ELR (cell line): Measurements from ENCODE around the gene TTC39A.

Source experiments
- DNase-seq: peaks from one replicate; pipeline ENCODE4 v3.0.0-alpha.2; 2015; ENCODE audit warnings: low read depth

The TTC39A gene

DNA sequence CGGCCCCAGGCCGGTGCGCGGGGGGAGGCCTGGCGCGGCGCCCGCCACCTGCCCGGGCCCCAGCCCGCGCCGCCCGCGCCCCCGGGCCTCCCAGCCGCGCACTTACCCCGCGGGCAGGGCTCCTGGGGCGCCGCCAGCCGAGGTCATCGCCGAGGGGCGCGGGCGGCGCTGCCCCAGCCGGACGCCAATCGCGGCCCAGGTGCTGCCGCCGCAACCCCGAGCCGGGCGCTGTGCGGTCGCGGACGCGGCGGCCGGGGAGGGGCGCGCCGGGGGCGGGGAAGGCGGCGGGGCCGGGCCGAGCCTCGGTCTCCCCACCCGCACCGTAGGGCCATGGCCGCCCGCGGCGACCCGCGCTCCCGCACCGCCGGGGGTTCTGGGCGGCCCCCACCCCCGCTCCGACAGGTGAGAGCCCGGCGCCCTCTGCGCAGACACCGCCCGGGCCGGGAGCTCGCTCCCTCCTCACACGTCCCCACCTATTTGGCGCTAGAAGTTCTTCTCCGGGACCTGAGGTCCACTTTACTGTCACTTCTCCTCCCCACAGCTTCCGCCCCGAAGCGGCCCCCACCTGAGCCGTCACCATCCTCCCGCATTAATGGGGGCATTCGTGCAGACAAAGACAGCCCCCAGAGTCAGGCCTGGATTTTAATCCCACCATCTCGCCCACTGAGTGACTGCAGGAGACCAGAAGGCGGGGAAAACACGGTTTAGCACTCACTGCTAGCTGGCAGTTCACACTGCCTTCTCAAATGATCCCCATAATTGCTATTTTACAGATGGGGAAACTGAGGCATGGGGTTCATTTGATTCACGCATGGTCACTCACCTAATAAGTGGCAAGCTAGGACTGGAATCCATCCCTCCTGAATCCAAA, at the start of gene TTC39A:
Gene TTC39A (minus strand): TSS at position 232 of the 871 bp plus-strand sequence. CDS start 85 bp downstream, at position 147.
- DNase-seq, result no peak

DNA sequence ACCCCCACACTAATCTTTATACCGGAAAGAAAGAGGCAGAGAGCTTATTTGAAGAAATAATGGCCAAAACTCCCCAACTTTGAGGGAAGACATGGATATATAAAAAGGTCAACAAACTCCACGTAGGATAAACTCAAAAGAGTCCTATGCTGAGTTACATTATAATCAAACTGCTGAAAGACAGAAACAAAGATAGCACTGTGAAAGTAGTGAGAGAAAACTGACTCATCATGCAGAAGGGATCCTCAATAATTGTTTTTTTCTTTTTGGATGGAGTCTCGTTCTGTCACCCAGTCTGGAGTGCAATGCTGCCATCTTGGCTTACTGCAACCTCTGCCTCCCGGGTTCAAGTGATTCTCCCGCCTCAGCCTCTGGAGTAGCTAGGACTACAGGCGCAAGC, 48.5 kb upstream of the TTC39A start:
- DNase-seq, result no peak

DNA sequence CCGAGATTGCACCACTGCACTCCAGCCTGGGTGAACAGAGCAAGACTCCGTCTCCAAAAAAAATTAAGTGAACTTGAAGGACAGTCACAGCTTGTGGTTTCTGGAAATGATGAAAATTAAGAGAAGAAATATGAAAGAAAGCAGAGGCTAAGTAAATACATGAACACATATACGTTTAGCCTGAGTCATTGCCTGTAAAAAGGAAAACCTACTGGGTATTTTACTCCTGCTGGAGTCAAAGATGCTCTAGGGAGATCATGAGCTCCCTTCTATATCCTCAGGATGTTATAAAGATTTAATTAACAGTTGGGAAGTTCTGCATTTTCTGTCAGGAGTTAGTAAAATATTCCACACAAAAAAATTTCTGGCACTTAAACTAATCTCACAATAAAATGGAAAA, 43.5 kb upstream of the TTC39A start:
- DNase-seq, result no peak

DNA sequence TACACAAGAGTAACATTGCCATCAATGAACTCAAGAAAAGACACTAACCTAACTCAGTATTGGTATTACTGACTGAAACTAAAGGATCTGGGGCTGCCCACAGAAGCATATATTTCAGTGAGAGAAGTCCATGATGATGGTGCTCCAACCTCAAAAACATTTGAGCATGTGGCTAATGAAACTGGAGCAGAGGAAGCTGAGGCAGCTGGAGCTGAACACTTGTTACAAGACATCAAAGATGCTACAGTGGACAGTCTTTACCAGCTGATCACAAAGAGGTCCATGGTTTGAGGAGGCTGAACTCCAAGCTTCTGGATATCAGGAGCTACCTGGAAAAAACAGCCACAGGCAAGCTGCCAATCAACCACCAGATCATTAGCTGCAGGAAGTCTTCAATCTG, 42.2 kb upstream of the TTC39A start:
- DNase-seq, result no peak

DNA sequence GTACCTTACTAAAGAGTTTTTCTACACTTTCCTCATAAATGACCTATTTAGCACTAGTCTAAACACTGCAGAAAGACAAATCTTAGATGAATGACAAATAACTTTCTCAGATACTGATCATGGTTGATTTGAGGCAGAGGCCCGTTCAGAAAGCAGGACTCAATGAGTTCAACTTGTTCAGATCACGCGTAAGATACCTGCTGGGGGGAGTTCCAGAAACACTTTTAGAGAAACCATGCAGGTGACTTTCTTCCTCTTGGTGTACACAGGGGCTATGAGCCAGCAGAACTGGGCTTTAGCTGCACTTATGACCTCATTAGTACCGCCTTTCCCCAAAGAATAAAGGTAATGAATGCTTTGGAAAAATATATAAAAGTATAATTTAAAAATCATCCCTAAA, 38.8 kb upstream of the TTC39A start:
- no peak for DNase-seq

DNA sequence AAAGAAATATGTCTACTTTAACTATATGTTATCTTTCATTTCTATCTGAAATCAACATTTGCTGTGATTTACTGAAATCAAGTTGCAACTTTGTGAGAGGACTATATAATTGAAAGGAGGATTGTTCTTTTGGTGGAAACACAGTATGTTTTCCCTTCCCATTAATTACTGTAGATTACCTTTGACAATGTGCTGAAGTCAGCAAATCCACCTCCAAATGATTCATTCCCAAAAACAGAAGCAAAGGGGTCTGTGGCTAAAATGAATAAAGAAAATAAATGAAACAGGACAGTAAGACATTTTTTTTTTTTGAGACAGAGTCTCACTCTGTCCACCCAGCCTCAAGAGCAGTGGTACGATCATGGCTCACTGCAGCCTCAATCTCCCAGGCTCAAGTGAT, 35.4 kb upstream of the TTC39A start:
- DNase-seq, result no peak

DNA sequence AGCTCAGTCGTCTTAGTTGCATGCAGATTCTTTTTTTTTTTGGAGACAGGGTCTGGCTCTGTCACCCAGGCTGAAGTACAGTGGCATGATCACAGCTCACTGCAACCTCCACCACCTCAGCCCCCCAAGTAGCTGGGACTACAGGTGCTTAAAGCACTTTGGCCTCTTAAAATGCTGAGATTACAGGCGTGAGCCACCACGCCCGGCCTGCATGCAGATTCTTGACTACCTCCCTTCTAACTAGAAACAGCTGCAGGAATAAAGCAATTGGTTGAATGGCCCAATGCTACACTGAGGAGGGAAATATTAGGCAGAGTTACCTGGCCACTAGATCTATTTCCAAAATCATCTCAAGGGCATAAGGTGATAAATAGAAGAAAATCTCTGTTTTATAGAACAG, 29.5 kb upstream of the TTC39A start:
- DNase-seq, result no peak

DNA sequence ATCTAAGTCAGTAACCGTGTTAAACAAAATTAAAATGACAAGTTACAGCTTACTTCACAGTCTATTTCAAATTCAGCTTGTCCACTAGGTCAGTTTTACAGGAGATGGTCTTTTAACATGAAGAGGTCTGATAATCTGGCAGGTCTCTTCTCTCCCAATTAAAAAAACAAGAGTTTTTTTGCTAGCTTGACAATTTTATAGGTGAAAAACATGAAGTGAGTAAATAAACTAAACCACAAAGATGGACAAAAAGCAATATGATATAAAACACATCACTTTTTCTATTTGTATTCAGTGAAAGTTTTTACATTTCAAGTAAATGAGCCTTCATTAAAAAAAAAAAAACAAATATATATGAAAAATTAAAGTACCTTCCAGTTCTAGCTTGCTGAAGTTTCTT, 25.0 kb upstream of the TTC39A start:
- DNase-seq, result no peak

DNA sequence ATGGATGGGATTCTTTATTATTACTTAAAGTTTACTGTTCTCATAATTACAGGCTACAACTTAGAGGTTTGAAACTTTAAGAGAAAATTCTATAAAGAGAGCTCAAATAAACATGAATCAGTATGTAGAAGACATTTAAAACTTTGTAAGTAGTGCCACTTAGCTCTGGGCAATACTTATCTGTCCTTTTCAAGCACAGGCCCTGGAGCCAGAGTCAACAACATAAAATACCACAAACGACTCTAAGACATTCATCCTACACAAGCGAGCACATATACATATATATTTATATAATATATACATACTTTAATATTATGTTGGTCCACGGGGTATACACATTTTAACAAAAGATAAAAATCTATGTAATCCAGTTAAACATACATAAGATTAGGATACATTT, 24.1 kb upstream of the TTC39A start:
- no peak for DNase-seq

DNA sequence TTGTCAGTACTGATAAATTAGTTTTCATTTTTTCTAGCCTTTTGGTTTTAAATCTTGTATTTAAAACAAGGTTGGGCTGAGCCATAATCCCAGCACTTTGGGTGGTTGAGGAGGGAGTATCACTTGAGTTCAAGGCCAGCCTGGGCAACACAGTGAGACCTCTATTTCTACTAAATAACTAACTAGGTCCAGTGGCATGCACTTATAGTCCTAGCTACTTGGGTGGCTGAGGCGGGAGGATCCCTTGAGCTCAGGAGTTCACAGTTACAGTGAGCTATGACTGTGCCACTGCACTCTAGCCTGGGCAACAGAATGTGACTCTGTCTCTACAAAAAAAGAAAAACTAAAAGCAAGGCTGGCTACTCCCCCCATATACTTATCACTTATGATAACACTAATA, 21.5 kb upstream of the TTC39A start:
- no peak for DNase-seq

DNA sequence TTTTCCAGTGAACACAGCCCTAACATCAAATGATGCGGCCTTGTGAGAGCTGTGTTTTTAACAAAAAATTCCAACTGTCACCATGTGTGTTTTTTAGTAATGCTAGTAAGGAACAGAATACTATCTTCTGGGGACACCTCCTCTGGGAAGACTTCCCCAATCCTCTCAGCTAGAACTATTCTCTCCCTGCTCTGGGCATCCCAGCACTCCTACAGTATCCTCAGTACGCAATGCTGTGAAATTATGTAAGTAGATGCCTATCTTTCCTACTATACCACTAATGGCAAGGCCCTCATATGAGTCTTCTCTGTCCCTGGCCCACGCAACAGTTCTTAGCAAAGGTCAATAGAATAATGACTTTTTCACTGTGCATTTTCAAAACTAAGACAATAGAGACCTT, 19.5 kb upstream of the TTC39A start:
- DNase-seq, result no peak

DNA sequence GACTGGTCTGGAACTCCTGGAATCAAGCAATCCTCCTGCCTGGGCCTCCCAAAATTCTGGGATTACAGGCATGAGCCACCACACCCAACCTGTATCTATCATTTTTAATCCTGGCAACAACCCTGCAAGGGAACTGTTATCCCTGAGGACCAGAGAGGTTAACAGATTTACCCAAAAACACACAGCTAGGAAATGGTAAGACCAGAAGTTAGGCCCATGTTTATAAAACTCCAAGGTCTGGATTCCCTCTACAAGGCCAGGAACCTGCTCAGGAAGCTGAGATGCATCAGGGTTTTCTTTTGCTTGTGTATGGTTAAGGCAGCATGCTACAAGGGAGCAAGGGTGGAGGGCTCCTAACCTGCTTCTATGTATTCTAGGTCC, 17.8 kb upstream of the TTC39A start:
- no peak for DNase-seq

DNA sequence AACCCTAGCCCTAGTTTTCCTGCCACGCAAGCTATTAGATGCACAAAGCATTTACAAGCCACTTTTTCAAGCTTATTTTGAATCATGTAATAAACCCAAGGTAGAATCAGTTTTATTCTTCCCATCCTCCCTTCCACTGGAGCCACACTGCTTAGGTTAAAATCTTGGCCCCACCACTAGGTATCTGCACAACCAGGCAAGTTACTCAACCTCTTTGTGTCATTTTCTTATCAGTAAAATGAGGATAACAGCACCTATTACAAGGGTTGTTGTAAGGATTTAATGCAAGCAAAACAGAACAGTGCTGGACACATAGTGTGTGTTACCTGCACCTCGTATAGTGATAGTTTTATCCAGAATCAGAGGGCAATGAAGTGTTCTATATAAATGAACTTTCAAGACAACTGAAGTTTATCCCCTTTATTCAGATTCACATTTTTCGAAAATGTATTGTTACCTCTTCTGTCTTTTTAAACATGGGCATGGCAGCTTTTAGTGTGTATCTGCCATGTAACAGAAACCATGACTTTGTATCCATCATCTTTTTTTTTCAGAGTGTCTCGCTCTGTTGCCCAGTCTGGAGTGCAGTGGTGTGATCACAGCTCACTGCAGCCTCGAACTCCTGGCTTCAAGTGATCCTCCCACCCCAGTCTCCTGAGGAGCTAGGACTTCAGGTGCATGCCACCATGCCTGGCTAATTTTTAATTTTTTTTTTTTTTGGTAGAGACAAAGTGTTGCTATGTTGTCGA, 17.2 kb upstream of the TTC39A start:
- DNase-seq, result no peak

DNA sequence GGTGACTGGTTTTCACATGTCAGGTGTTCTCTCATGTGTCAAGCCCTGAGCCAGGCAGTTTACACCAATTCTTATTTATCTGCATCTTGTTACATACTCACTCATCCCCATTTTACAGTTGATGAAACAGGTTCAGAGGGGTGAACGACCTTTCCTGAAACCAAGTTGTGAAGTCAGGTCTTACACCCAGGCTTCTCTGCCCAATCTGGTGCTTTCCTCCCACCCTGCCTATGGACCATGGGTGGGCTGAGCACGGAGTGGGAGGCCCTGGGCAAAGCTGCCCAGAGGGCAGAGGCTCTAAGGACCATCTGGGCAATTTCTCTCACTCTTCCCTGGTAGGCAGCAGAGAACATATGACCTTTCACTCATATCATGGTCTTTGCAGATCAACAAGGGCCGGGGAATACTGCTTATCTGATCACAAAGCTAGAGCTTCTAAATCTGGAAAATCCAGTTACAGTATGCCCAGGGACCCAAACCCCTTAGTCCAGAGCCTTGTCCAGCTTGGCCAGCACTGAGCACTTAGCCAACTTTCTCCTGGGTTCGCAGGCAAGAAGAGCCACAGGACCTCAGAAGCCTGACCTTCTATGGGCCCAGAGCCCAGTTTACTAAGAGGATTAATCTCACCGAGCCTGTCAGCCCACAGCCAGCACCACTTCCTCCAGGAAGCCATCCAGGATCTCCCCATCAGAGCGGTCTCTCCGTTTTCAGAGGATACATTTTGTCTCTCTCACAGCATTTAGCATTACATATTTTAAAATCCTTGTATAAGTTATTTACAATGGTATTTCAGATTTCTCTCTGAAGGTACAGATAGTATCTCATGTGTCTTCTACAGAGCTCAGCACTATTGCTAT, 16.0 kb upstream of the TTC39A start:
- no peak for DNase-seq

DNA sequence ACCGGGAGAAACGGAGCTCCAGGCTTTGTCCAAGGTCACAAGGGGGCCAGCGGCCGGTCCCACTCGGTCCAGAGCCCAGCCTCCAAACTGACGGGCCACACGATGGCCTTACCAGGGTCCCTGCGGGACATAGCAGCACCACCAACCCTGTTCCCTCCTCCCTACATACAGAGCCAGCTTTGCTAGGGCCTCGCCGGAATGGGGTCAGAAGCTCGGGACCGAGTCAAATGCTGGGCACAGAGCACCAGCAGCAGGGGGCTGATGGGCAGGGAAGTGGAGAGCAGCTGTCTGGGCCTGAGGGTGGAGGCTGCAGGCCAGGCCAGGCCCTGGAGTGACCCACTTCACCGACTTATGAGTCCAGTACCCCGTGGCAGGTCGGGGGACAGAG, 14.9 kb upstream of the TTC39A start:
- no peak for DNase-seq

DNA sequence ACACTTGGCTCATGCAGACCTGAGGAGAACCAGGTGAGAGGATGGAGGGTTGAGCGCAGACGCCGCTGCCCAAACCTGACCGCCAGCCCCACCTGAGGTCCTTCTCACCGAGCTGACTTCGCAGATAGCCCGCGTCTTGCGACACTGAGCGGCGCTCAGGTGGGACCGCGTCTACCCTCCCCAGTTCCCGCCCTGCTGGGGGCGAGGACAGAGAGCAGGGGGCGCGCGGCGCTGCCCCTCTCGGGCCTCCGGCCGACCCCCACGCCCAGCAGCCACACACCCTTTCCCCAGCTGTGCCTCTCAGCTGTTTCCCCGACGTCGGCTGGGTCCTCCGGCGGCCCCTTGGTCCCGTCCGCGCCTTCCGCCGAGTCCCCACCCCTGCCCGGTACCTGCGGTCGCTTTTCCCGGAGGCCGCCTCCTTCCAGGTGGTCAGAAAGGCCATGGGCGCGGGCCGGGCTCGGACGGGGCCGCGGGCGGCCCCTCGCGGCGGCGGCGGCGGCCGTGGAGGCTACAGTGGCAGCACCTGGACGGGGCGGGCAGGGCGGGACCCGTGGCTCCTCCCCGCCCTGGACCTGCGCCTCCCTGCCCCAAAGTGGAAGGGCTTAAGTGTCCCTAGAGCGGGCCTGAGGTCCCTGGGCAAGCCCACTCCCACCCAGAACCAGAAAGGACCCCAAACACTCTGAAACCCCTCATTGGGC, 14.4 kb upstream of the TTC39A start:
- DNase-seq, result no peak

DNA sequence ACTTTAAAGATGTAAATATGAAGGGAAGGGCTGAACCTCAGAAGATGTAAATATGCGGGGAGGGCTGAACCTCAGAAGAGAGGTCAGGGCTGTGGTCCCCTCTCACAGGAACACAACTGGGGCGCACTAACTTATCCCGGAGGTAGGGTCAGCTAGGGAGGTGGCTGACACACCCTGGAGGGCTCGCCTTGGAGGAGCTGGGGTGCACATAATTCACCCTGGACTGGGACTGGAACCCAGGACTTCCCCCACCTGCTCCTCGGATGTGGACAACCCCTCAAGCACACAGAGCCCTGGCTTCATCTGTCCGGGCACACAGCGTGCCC, 13.9 kb upstream of the TTC39A start:
- DNase-seq, result no peak

DNA sequence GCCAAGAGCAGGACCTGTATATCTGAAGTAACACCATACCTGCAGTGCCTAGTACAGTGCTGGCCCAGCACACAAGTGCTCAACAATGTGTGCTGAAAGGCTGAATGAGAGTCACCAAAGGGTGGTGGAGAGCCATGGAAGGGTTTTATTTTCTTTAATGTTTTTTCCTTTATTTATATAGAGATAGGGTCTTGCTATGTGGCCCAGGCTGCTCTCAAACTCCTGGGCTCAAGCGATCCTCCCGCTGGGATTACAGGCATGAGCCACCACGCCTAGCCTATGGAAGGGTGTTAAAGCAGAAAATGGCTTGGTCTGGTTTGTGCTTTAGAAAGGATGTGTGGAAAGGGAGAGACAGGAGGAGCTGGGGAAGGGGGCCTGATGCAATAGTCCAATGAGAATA, 13.3 kb upstream of the TTC39A start:
- no peak for DNase-seq

DNA sequence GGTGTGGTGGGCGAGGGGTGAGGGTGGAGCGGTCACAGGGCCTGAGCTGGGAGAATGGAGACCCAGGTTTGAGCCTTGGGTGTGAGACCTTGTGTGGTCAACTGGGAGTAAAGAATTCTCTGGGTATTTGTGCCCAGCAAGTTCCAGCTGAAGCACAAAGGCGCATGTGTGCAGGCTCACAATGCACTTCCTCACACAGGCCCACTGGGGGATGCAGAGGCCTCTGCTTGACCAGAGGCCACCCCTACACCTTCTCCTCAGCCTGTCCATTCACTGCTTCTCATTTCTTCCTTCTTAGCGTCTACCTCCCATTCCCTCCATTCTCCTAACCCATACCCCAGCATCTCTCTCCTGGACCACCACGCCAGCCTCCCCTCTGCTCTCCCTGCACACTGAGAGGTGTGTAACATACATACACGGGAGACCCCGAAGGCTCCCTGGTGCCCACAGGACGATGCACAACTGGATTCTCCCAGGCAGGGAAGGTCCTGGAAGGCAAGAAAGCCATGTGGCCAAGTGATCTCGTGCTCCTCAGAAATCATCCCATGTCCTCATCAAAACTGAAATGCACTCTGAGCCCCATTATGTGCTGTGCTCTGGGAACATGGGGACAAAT, 12.3 kb upstream of the TTC39A start:
- DNase-seq, result no peak

DNA sequence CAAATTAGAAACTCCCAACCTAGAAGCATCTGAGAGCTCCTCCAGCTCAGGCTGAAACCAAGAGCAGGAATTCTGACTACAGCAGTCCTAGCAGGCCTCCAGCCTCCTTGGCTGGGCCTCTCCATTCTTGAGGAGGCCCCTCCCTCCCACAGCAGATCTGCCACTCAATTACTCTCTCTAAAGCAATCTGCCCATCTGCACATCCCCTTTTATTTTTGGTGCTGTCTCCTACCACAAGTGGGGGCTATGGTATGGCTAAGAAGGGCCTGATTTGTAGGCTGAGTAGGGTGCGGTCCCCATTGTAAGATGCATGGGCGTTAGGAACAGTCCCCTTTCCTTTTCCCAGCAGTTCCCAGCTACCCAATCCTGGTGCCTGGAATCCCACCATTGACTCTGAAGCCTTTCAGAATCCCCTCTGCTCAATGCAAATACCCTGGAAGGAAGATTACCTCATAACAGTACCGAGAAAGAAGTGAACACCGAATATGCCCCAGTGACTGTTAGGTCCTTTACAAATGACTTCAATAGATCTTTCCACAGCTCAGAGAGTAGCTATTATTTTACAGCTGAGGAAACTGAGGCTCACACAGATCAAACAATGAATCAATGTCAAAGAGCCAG, 11.6 kb upstream of the TTC39A start:
- DNase-seq, result no peak

DNA sequence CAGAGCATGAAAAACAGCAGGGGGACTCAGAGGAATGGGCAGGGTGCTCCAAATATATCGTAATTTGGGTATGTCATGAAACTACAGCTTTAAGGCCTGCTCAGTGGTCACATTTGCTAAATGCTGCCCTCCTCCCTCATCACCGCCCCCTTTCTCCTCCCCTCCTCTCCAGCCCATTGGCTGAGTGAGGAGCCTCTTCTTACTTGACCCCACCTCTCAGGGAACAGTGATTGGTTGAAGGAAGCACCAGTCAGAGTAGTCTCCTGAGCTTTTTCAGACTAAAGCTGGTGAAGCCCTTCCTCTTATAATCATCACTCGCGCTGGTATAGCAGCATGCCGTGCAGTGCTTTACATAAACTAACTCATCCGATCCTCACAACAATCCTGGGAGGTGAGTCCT, 10.0 kb upstream of the TTC39A start:
- peak; percentile 15 for DNase-seq
